HepG2 (cell line): ENCODE data around the gene PPA1. TPM values are rescaled to one million over a fixed set of nuclear protein-coding genes. Genes with fewer than 3 reads are reported as not detected.

Source experiments
- ASH2L ChIP-seq: fragments of 300-600, 200-600 bp; sonication (generic); IDR thresholded peaks from 2 replicates; pipeline ENCODE4 v1.7.0; 2017; ENCODE audit warnings: low read depth, mild to moderate bottlenecking, moderate library complexity, mixed read lengths, low read length; ENCODE audit not compliant: insufficient read length
- FOSL2 ChIP-seq: sonication (generic); formaldehyde crosslinking; IDR thresholded peaks from 2 replicates; pipeline ENCODE4 v1.4.0; 2020; ENCODE audit warnings: missing genetic modification reagents
- GATAD2A ChIP-seq: IDR thresholded peaks from 2 replicates; pipeline ENCODE4 v1.6.1; 2016
- HMG20B ChIP-seq: conservative IDR thresholded peaks from 2 replicates; pipeline ENCODE4 v1.6.1; 2016; ENCODE audit warnings: missing genetic modification reagents, missing compliant biosample characterization
- HNRNPH1 ChIP-seq: fragments of 200-400 bp; formaldehyde crosslinking; optimal IDR thresholded peaks from 2 replicates; pipeline ENCODE3; 2017; ENCODE audit warnings: mild to moderate bottlenecking, low read depth, low read length
- KAT8 ChIP-seq: IDR thresholded peaks from 2 replicates; pipeline ENCODE4 v1.6.1; 2016; ENCODE audit warnings: missing genetic modification reagents, missing compliant biosample characterization
- POLR2AphosphoS5 ChIP-seq: IDR thresholded peaks from 2 replicates; pipeline ENCODE4 v1.6.1; 2012; ENCODE audit warnings: low read depth, low read length
- REPIN1 ChIP-seq: sonication (generic); formaldehyde crosslinking; IDR thresholded peaks from 2 replicates; pipeline ENCODE4 v1.8.0; 2022; ENCODE audit warnings: missing genetic modification reagents, low read depth, mild to moderate bottlenecking, borderline replicate concordance
- SALL1 ChIP-seq: sonication (generic); formaldehyde crosslinking; IDR thresholded peaks from 2 replicates; pipeline ENCODE4 v1.8.0; 2022; ENCODE audit warnings: mild to moderate bottlenecking, missing genetic modification reagents
- SAP130 ChIP-seq: IDR thresholded peaks from 2 replicates; pipeline ENCODE4 v1.6.1; 2016; ENCODE audit warnings: low read depth
- SIN3A ChIP-seq: IDR thresholded peaks from 2 replicates; pipeline ENCODE4 v1.6.1; 2011; ENCODE audit warnings: low read depth, mild to moderate bottlenecking, control low read depth, low read length, borderline replicate concordance
- SOX5 ChIP-seq: IDR thresholded peaks from 2 replicates; pipeline ENCODE4 v1.6.1; 2016; ENCODE audit warnings: borderline replicate concordance
- SRSF9 ChIP-seq: fragments of 200-400 bp; formaldehyde crosslinking; IDR thresholded peaks from 2 replicates; pipeline ENCODE4 v1.6.1; 2018; ENCODE audit warnings: borderline replicate concordance, mild to moderate bottlenecking, low read depth, low read length; ENCODE audit not compliant: insufficient read depth, poor library complexity, severe bottlenecking
- TBL1XR1 ChIP-seq: fragments of 150-350 bp; IDR thresholded peaks from 2 replicates; pipeline ENCODE4 v1.6.1; 2014; ENCODE audit warnings: borderline replicate concordance, low read length; ENCODE audit not compliant: partially characterized antibody
- ZBTB42 ChIP-seq: sonication (generic); formaldehyde crosslinking; IDR thresholded peaks from 2 replicates; pipeline ENCODE4 v1.5.0; 2020; ENCODE audit warnings: mild to moderate bottlenecking, missing genetic modification reagents
- ZNF354B ChIP-seq: sonication (generic); formaldehyde crosslinking; IDR thresholded peaks from 2 replicates; pipeline ENCODE4 v1.8.0; 2022; ENCODE audit warnings: mild to moderate bottlenecking, missing genetic modification reagents
- ZNF468 ChIP-seq: sonication (generic); formaldehyde crosslinking; IDR thresholded peaks from 2 replicates; pipeline ENCODE4 v1.8.0; 2022; ENCODE audit warnings: mild to moderate bottlenecking, moderate library complexity, missing genetic modification reagents
- ZNF724P ChIP-seq: sonication (generic); formaldehyde crosslinking; IDR thresholded peaks from 2 replicates; pipeline ENCODE4 v1.8.0; 2022; ENCODE audit warnings: missing genetic modification reagents, borderline replicate concordance
- polyA plus RNA-seq, 8 experiments: library from polyadenylated mRNA; depleted of rRNA in 3 of 8; stranded (reverse) in 7 of 8; unstranded in 1 of 8; fragments of >200 nt; fragmentation: Illumina TruSeq in 4 of 8; extraction: Trizol in 4 of 8; gene quantifications; 2 replicates each; pipeline versions ENCODE4 v1.2.1 to v1.2.3, GENCODE V29; 2011 to 2016; ENCODE audit warnings: low read depth in 4 of 8, missing spikeins in 1 of 8, mixed read lengths in 1 of 8; ENCODE audit not compliant: insufficient read depth in 1 of 8
- total RNA-seq, 5 experiments: library from RNA; depleted of rRNA; stranded (reverse); fragments of >200 nt; fragmentation: Illumina TruSeq; extraction: Trizol; gene quantifications; 2 replicates each; pipeline ENCODE4 v1.2.3, GENCODE V29; 2016; ENCODE audit warnings: low read depth in 1 of 5
- TF ChIP-seq, protein P1 (sequence below): sonication (generic); formaldehyde crosslinking; IDR thresholded peaks from 2 replicates; pipeline ENCODE4 v1.5.0; 2020; ENCODE audit warnings: mild to moderate bottlenecking, missing genetic modification reagents, borderline replicate concordance
- TF ChIP-seq, protein P2 (sequence below): sonication (generic); formaldehyde crosslinking; IDR thresholded peaks from 2 replicates; pipeline ENCODE4 v1.4.0; 2020; ENCODE audit warnings: missing genetic modification reagents
- TF ChIP-seq, protein P3 (sequence below): sonication (generic); formaldehyde crosslinking; IDR thresholded peaks from 2 replicates; pipeline ENCODE4 v1.4.0; 2020; ENCODE audit warnings: missing genetic modification reagents
- TF ChIP-seq, protein P4 (sequence below): sonication (generic); formaldehyde crosslinking; IDR thresholded peaks from 2 replicates; pipeline ENCODE4 v1.4.0; 2020; ENCODE audit warnings: missing genetic modification reagents

The PPA1 gene
- total and polyA plus RNA-seq, 2 of the 13 experiments (the other 11 are each of a cell fraction or from before 2014, with no cell fraction given): 136 to 250 TPM

DNA sequence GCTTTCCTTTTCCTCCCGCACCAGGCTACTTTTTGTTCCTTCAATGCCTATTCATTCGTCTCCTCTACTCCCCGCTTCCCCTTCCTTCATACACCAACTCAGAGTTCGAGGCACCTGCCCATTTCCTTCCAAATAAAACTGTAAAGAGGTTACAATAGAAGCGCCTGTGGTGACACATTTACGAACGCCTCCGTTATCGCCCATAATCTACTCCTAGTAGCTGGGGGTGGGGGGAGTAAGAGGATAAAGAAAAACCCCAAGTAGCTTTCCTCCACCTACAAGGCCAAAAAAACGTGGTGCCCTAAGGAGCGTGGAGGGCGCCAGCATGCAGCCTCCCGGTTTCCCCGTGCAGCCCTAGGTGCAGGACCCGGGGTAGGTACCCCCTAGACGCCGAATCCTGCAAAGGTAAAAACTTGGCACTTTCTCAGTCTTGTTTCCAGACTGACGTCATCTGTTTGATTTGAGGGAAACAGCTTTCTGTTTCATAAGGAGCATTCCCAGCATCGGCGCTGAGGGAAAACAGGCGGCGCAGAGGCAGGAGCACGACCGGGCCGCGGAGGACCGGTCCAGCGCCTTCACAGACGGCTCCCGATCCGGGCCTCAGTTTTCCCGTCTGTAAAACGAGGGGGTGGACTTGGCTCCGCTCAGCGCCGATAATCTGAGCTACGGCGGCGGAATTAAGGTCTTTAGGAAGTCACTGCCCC lies 922 bp downstream of the PPA1 start (continued):
- TF ChIP-seq, protein P1, sequence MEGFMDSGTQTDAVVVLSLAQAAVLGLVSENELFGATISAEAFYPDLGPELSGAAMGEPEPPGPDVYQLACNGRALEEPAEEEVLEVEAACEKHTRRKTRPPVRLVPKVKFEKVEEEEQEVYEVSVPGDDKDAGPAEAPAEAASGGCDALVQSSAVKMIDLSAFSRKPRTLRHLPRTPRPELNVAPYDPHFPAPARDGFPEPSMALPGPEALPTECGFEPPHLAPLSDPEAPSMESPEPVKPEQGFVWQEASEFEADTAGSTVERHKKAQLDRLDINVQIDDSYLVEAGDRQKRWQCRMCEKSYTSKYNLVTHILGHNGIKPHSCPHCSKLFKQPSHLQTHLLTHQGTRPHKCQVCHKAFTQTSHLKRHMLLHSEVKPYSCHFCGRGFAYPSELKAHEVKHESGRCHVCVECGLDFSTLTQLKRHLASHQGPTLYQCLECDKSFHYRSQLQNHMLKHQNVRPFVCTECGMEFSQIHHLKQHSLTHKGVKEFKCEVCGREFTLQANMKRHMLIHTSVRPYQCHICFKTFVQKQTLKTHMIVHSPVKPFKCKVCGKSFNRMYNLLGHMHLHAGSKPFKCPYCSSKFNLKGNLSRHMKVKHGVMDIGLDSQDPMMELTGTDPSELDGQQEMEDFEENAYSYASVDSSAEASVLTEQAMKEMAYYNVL (CRISPR knock-in tag): no peak
- TF ChIP-seq ZNF468 (CRISPR knock-in tag) (no peak), GATAD2A (peak; percentile 47; the same call in 1 of the 2 replicates), SALL1 (CRISPR knock-in tag) (peak; percentile 30; the same call in 1 of the 2 replicates), SAP130 (peak; percentile 77; the same call in 1 of the 2 replicates), POLR2AphosphoS5 (peak; percentile 53; the same call in 1 of the 2 replicates), REPIN1 (CRISPR knock-in tag) (0 out of 2 replicates have a peak, but pooled peaks have one; percentile 22), SIN3A (0 out of 2 replicates have a peak, but pooled peaks have one; percentile 47), ASH2L (peak; percentile 58), ZNF724P (CRISPR knock-in tag) (0 out of 2 replicates have a peak, but pooled peaks have one; percentile 30), SOX5 (CRISPR knock-in tag) (peak; percentile 12; the same call in 1 of the 2 replicates), HMG20B (CRISPR knock-in tag) (peak; percentile 22; the same call in 1 of the 2 replicates), TBL1XR1 (peak; percentile 18), KAT8 (CRISPR knock-in tag) (no peak), ZNF354B (CRISPR knock-in tag) (no peak), HNRNPH1 (no peak), FOSL2 (0 out of 2 replicates have a peak, but pooled peaks have one; percentile 27), ZBTB42 (CRISPR knock-in tag) (no peak), SRSF9 (no peak)
- TF ChIP-seq, protein P2, sequence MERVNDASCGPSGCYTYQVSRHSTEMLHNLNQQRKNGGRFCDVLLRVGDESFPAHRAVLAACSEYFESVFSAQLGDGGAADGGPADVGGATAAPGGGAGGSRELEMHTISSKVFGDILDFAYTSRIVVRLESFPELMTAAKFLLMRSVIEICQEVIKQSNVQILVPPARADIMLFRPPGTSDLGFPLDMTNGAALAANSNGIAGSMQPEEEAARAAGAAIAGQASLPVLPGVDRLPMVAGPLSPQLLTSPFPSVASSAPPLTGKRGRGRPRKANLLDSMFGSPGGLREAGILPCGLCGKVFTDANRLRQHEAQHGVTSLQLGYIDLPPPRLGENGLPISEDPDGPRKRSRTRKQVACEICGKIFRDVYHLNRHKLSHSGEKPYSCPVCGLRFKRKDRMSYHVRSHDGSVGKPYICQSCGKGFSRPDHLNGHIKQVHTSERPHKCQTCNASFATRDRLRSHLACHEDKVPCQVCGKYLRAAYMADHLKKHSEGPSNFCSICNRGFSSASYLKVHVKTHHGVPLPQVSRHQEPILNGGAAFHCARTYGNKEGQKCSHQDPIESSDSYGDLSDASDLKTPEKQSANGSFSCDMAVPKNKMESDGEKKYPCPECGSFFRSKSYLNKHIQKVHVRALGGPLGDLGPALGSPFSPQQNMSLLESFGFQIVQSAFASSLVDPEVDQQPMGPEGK (CRISPR knock-in tag): peak; percentile 23; the same call in 1 of the 2 replicates
- TF ChIP-seq, protein P3, sequence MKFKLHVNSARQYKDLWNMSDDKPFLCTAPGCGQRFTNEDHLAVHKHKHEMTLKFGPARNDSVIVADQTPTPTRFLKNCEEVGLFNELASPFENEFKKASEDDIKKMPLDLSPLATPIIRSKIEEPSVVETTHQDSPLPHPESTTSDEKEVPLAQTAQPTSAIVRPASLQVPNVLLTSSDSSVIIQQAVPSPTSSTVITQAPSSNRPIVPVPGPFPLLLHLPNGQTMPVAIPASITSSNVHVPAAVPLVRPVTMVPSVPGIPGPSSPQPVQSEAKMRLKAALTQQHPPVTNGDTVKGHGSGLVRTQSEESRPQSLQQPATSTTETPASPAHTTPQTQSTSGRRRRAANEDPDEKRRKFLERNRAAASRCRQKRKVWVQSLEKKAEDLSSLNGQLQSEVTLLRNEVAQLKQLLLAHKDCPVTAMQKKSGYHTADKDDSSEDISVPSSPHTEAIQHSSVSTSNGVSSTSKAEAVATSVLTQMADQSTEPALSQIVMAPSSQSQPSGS: peak; percentile 98
- TF ChIP-seq, protein P4, sequence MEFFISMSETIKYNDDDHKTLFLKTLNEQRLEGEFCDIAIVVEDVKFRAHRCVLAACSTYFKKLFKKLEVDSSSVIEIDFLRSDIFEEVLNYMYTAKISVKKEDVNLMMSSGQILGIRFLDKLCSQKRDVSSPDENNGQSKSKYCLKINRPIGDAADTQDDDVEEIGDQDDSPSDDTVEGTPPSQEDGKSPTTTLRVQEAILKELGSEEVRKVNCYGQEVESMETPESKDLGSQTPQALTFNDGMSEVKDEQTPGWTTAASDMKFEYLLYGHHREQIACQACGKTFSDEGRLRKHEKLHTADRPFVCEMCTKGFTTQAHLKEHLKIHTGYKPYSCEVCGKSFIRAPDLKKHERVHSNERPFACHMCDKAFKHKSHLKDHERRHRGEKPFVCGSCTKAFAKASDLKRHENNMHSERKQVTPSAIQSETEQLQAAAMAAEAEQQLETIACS (CRISPR knock-in tag): no peak
